ENCODE results near the gene GAB1. TPM values are rescaled to one million over a fixed set of nuclear protein-coding genes. Genes with fewer than 3 reads are reported as not detected.

GAB1 gene
- total RNA-seq, 1 donor from 2014 or later = 14.9 TPM

DNA sequence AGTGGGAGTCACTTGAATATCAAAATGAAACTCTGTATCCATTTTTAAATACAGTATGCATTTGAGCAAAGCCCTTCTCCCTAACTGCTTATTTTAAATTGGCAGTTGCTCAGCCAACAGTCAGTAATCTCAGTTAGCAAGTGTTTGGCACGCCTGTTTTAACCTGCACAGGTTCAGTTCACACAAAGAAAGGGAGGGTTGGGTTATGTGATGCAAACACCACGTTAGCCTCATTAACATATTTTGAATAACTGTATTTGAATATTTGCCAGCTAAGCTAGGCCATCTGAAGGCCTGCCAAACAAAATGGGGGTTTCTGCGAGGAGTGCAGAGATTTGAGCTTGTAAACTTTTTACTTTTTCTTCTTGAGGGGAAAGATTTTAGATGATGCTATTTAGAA is 19.8 kb downstream of the GAB1 start:
- no peaks in the 10 kb centered on the region for H3K27me3 ChIP-seq (ENCODE audit: control insufficient read depth, insufficient read depth, low read length)
- H3K36me3 ChIP-seq (ENCODE audit: control insufficient read depth, insufficient read depth, low read length) = no peaks in the 10 kb centered on the region
- TF ChIP-seq CTCF (IDR thresholded peaks at IDR 0.05; ENCODE audit: insufficient read depth, low read length, poor library complexity, severe bottlenecking) = no peak
- no peak for DNase-seq (ENCODE audit: low read depth)
- no peak overlapping the region for H3K4me3 ChIP-seq (ENCODE audit: low read depth, low read length)

- H3K4me3 ChIP-seq (ENCODE audit: low read depth, low read length) = no peak overlapping the region
- DNase-seq (ENCODE audit: low read depth) = no peak
- H3K27me3 ChIP-seq (ENCODE audit: control insufficient read depth, insufficient read depth, low read length) = no peaks in the 10 kb centered on the region
- no peaks in the 10 kb centered on the region for H3K36me3 ChIP-seq (ENCODE audit: control insufficient read depth, insufficient read depth, low read length)
- TF ChIP-seq CTCF (IDR thresholded peaks at IDR 0.05; ENCODE audit: insufficient read depth, low read length, poor library complexity, severe bottlenecking) = no peak
Observed at GRCh38 chr4:143357161-143357845, 20.6 kb downstream of the GAB1 start.

DNA sequence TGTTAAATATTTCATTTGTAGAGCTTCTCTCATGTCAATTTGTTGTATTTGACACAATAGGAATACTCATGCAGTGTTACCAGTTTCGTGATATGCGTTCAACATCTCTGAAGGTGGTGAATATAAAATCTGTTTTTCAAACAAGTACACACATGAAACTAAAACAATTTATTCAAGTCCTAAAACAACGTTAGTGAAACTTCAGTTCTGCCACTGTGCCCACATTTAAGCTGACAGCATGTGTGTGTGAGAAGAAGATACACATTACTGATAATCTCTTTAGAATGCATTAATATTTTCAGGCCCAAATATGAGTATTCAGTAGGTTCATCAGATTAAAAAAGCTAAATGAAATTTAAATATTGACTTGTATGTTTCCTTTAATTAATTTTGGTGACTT is 21.7 kb downstream of the GAB1 start:
- H3K4me3 ChIP-seq (ENCODE audit: low read depth, low read length) = no peak overlapping the region
- no peak for TF ChIP-seq CTCF (IDR thresholded peaks at IDR 0.05; ENCODE audit: insufficient read depth, low read length, poor library complexity, severe bottlenecking)
- no peaks in the 10 kb centered on the region for H3K36me3 ChIP-seq (ENCODE audit: control insufficient read depth, insufficient read depth, low read length)
- no peak for DNase-seq (ENCODE audit: low read depth)
- no peaks in the 10 kb centered on the region for H3K27me3 ChIP-seq (ENCODE audit: control insufficient read depth, insufficient read depth, low read length)

DNA sequence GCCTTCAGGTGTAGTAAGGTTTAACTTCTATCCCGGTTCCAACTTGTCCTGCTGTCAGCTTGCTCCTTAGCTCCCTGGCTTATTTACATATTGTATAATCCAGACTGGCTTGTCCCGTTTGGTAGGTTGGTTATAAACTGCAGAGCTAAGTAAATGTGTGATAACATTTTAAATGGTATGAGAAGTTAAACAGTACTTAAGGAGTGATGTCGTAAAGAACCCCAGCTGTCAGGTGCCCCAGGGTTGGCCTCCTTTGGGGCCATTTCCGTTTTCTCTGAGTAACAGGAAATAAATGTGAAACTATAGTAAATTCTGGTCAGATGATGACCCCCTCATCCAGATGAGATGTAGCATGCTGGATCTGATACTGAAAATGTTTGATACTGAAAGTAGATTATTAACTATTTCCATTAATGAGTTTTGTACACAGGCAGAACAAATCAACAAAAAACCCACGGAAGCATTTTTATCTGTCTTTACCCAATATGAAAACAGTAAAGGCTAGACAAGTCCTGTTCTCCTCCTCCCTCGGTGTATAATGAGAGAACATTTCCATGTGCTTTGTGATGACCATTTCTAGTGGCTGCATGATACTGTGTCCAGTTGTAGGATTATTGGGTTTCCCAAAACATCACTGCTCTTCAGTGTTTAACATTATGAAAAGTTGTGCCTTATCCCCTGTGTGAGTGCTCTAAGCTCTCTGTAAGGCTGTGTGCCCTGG is 22.4 kb downstream of the GAB1 start:
- Histone ChIP-seq H3K4me3 (ENCODE audit: low read depth, low read length) (no peak overlapping the region), H3K36me3 (ENCODE audit: control insufficient read depth, insufficient read depth, low read length) (no peaks in the 10 kb centered on the region), H3K27me3 (ENCODE audit: control insufficient read depth, insufficient read depth, low read length) (no peaks in the 10 kb centered on the region)
- no peak for TF ChIP-seq CTCF (IDR thresholded peaks at IDR 0.05; ENCODE audit: insufficient read depth, low read length, poor library complexity, severe bottlenecking)
- DNase-seq (ENCODE audit: low read depth) = peak; percentile 59

- no peak for TF ChIP-seq CTCF (IDR thresholded peaks at IDR 0.05; ENCODE audit: insufficient read depth, low read length, poor library complexity, severe bottlenecking)
- H3K36me3 ChIP-seq (ENCODE audit: control insufficient read depth, insufficient read depth, low read length) = no peaks in the 10 kb centered on the region
- H3K27me3 ChIP-seq (ENCODE audit: control insufficient read depth, insufficient read depth, low read length) = no peaks in the 10 kb centered on the region
- H3K4me3 ChIP-seq (ENCODE audit: low read depth, low read length) = no peak overlapping the region
- no peak for DNase-seq (ENCODE audit: low read depth)
Observed at GRCh38 chr4:143359644-143360193, 23.0 kb downstream of the GAB1 start.

Data from kidney epithelial cell (primary cell).